SU-DHL-6 (cell line): ENCODE data around the gene RPS13.
"Not testable (repeated sequence)": the region's sequence is repeated elsewhere in the genome, so short reads cannot be mapped to it uniquely, and the experiment has no call there.

ENCODE experiments used
- H2AFZ ChIP-seq: fragments of 200-600 bp; sonication (generic); 2 replicates; pipeline ENCODE4 v1.6.1; 2014; ENCODE audit warnings: low read depth, mild to moderate bottlenecking, moderate library complexity, mixed read lengths, antibody characterized with exemption, low read length; ENCODE audit not compliant: severe bottlenecking
- H3F3A ChIP-seq: fragments of 200-600 bp; shearing (Covaris generic); 2 replicates; pipeline ENCODE4 v1.6.0; 2016; ENCODE audit warnings: antibody characterized with exemption, mild to moderate bottlenecking; ENCODE audit not compliant: insufficient read depth
- H3K27ac ChIP-seq: fragments of 200-600 bp; sonication (generic); 2 replicates; pipeline ENCODE4 v1.5.1; 2016; ENCODE audit warnings: low read depth, mild to moderate bottlenecking, low read length, moderate library complexity, mixed read lengths
- H3K27me3 ChIP-seq: fragments of 200-600 bp; sonication (generic), shearing (Covaris generic); 2 replicates; pipeline ENCODE4 v1.6.0; 2014; ENCODE audit warnings: mild to moderate bottlenecking, low read length
- H3K36me3 ChIP-seq: fragments of 200-600 bp; sonication (generic); 2 replicates; pipeline ENCODE4 v1.6.1; 2014; ENCODE audit warnings: mild to moderate bottlenecking, low read length, mixed read lengths
- H3K4me2 ChIP-seq: fragments of 300-600, 200-600 bp; shearing (Covaris generic), sonication (generic); 2 replicates; pipeline ENCODE4 v1.6.0; 2014; ENCODE audit warnings: low read length, low read depth, mild to moderate bottlenecking; ENCODE audit not compliant: poor library complexity, severe bottlenecking
- H3K4me3 ChIP-seq: fragments of 200-600 bp; sonication (generic); 2 replicates; pipeline ENCODE4 v1.5.1; 2014; ENCODE audit warnings: antibody characterized with exemption, low read length, mild to moderate bottlenecking, mixed read lengths; ENCODE audit not compliant: insufficient read depth, poor library complexity, severe bottlenecking
- H3K79me2 ChIP-seq: fragments of 200-600 bp; sonication (generic); 2 replicates; pipeline ENCODE4 v1.6.1; 2014; ENCODE audit warnings: mild to moderate bottlenecking, low read length, moderate library complexity; ENCODE audit not compliant: insufficient read depth
- H3K9ac ChIP-seq: fragments of 200-600 bp; sonication (generic); 2 replicates; pipeline ENCODE4 v1.7.0; 2014; ENCODE audit warnings: mild to moderate bottlenecking, low read length
- H3K9me2 ChIP-seq: fragments of 200-600 bp; sonication (generic); replicated peaks from 2 replicates; pipeline ENCODE4 v1.6.1; 2014; ENCODE audit warnings: low read length; ENCODE audit not compliant: insufficient read depth
- H3K9me3 ChIP-seq: fragments of 200-600 bp; sonication (generic); 2 replicates; pipeline ENCODE4 v1.6.1; 2014; ENCODE audit warnings: low read length, mixed read lengths; ENCODE audit not compliant: insufficient read depth
- H4K20me1 ChIP-seq: fragments of 200-600 bp; sonication (generic); 2 replicates; pipeline ENCODE4 v1.6.1; 2014; ENCODE audit warnings: low read depth, mild to moderate bottlenecking, antibody characterized with exemption, low read length, moderate library complexity, mixed read lengths
- CTCF ChIP-seq: fragments of 200-600 bp; sonication (generic); IDR thresholded peaks from one replicate; pipeline ENCODE4 v1.5.1; 2017; ENCODE audit warnings: antibody characterized with exemption, mild to moderate bottlenecking, low read length, moderate library complexity; ENCODE audit not compliant: insufficient read depth, poor library complexity, severe bottlenecking
- EZH2phosphoT487 ChIP-seq: fragments of 200-600 bp; sonication (generic), shearing (Covaris generic); conservative IDR thresholded peaks from 2 replicates; pipeline ENCODE4 v1.6.1; 2018; ENCODE audit warnings: mild to moderate bottlenecking, antibody characterized with exemption, low read length, moderate library complexity, mixed read lengths

RPS13 gene

GRCh38 chr11:17116117-17116516, 38.6 kb upstream of the RPS13 start:
- Histone ChIP-seq H3K4me3 (no peak overlapping the region), H3K9me2 (no peaks in the 10 kb centered on the region), H3K79me2 (no peaks in the 10 kb centered on the region), H4K20me1 (no peaks in the 10 kb centered on the region), H3K4me2 (no peak overlapping the region), H3F3A (no peaks in the 10 kb centered on the region), H3K9me3 (no peaks in the 10 kb centered on the region), H2AFZ (no peak overlapping the region), H3K27me3 (no peaks in the 10 kb centered on the region), H3K36me3 (peaks cover 42% of the 10 kb centered on the region), H3K9ac (no peak overlapping the region), H3K27ac (no peak overlapping the region)
- no peak for TF ChIP-seq CTCF
- TF ChIP-seq EZH2phosphoT487, result no peak

- H3K9ac ChIP-seq, H4K20me1 ChIP-seq, H2AFZ ChIP-seq, H3K9me3 ChIP-seq, H3F3A ChIP-seq, H3K4me2 ChIP-seq, H3K79me2 ChIP-seq, H3K27ac ChIP-seq, H3K27me3 ChIP-seq, H3K4me3 ChIP-seq, H3K9me2 ChIP-seq: not testable (repeated sequence)
- H3K36me3 ChIP-seq, result peaks cover 34% of the 10 kb centered on the region
Observed at GRCh38 chr11:17107745-17108144, 30.3 kb upstream of the RPS13 start.

GRCh38 chr11:17105404-17106040, 28.1 kb upstream of the RPS13 start:
- not testable (repeated sequence) for H3K27me3 ChIP-seq, H3K4me3 ChIP-seq, H3K9me3 ChIP-seq, H2AFZ ChIP-seq, H3K9me2 ChIP-seq, H3K9ac ChIP-seq, H3K79me2 ChIP-seq, H3F3A ChIP-seq, H3K4me2 ChIP-seq, H3K27ac ChIP-seq, H4K20me1 ChIP-seq
- H3K36me3 ChIP-seq, result peaks cover 39% of the 10 kb centered on the region

DNA sequence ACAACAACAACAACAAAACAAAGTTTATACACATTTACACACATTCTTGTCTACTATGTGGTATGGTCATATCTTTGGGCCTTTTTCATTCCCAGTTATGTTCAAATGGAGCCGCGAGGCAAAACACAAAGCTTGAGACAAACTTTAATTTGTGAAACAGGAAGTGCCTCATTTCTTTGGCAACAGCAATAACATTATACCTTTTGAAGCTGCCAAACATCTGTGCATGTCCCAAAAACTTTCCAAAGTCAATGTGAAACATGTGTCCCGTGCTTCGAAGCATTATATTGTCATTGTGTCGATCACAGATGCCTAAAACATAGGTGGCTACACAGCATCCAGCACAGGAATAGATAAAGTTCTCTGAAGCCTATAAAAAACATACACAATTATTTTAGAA, 25.0 kb upstream of the RPS13 start:
- H3K9me2 ChIP-seq, result no peaks in the 10 kb centered on the region
- TF ChIP-seq CTCF (no peak), EZH2phosphoT487 (no peak)
- H3K4me3 ChIP-seq, result no peak overlapping the region
- no peak overlapping the region for H2AFZ ChIP-seq
- no peak overlapping the region for H3K9ac ChIP-seq
- H3K79me2 ChIP-seq, result no peaks in the 10 kb centered on the region
- no peaks in the 10 kb centered on the region for H3K9me3 ChIP-seq
- H4K20me1 ChIP-seq, result no peaks in the 10 kb centered on the region
- peaks cover 35% of the 10 kb centered on the region for H3K36me3 ChIP-seq
- H3F3A ChIP-seq, result no peaks in the 10 kb centered on the region
- H3K27me3 ChIP-seq, result no peaks in the 10 kb centered on the region
- H3K27ac ChIP-seq, result no peak overlapping the region
- H3K4me2 ChIP-seq, result no peak overlapping the region
